Measurements from ENCODE around the gene CERK. TPM values are rescaled to one million over a fixed set of nuclear protein-coding genes. Genes with fewer than 3 reads are reported as not detected.

The CERK gene
- total RNA-seq, 4 donors from 2014 or later: 37.3 to 51.1 (median 48.0) TPM

DNA sequence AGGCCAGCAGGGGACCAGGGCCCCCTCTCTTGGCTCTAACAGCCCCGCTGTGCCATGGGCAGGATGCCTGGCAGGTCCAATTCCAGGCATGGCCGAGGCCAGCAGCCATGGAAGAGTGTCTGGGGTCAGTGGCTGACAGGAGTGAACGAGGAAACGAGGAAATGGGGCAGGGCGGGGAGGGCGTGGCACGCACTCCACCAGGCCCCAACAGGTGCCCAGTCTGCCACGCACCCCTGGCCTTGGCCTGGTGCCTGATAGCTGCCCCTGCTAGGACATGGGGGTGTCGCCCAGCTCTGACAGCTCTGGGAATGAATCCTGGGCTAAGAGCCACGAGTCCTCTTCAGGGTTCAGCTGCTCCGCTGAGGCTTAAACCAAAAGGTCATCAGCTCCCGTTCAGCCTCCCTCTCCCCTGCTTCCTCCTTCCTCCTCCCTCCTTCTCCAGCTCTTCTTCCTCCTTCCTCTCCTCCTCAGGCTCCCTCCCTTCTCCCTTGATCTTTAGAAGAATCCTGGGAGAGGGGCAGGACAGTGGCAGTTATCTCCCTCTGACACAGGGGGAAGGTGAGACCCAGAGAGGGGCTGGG lies 12.9 kb upstream of the CERK start:
- no peak for DNase-seq (ENCODE audit: extremely low spot score)
- H3K4me3 ChIP-seq: no peak overlapping the region
- H3K9me3 ChIP-seq: peaks cover 0 to 3% (median 0%) of the 10 kb centered on the region in 4 donors
- H3K36me3 ChIP-seq: no peaks in the 10 kb centered on the region
- H3K4me1 ChIP-seq: peaks cover 37 to 52% (median 48%) of the 10 kb centered on the region in 4 donors
- no peak overlapping the region for H3K27ac ChIP-seq (replicated peaks in 1 of 4)
- intact Hi-C loops (cut with DNase I): no loop called here
- 75% methylated on average over 12 of the region's 12 CpGs for WGBS
- TF ChIP-seq EP300 (IDR thresholded peaks at IDR 0.05) (no peak), POLR2A (IDR thresholded peaks at IDR 0.05; ENCODE audit: low read depth) (no peak), POLR2AphosphoS5 (IDR thresholded peaks at IDR 0.05) (no peak)
- TF ChIP-seq, protein P1, sequence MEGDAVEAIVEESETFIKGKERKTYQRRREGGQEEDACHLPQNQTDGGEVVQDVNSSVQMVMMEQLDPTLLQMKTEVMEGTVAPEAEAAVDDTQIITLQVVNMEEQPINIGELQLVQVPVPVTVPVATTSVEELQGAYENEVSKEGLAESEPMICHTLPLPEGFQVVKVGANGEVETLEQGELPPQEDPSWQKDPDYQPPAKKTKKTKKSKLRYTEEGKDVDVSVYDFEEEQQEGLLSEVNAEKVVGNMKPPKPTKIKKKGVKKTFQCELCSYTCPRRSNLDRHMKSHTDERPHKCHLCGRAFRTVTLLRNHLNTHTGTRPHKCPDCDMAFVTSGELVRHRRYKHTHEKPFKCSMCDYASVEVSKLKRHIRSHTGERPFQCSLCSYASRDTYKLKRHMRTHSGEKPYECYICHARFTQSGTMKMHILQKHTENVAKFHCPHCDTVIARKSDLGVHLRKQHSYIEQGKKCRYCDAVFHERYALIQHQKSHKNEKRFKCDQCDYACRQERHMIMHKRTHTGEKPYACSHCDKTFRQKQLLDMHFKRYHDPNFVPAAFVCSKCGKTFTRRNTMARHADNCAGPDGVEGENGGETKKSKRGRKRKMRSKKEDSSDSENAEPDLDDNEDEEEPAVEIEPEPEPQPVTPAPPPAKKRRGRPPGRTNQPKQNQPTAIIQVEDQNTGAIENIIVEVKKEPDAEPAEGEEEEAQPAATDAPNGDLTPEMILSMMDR (IDR thresholded peaks at IDR 0.05): no peak
- H3K27me3 ChIP-seq: peaks cover 0 to 57% (median 0%) of the 10 kb centered on the region in 4 donors

- no peaks in the 10 kb centered on the region for H3K36me3 ChIP-seq
- no peak for TF ChIP-seq EP300 (IDR thresholded peaks at IDR 0.05)
- TF ChIP-seq, protein P1 (IDR thresholded peaks at IDR 0.05): no peak
- no peak for TF ChIP-seq POLR2A (IDR thresholded peaks at IDR 0.05; ENCODE audit: low read depth)
- peaks cover 0 to 57% (median 0%) of the 10 kb centered on the region in 4 donors for H3K27me3 ChIP-seq
- no peak overlapping the region for H3K4me3 ChIP-seq
- no peak for DNase-seq (ENCODE audit: extremely low spot score)
- H3K27ac ChIP-seq (replicated peaks in 1 of 4): no peak overlapping the region
- intact Hi-C loops (cut with DNase I): no loop called here
- H3K9me3 ChIP-seq: no peaks in the 10 kb centered on the region
- peaks cover 37 to 52% (median 48%) of the 10 kb centered on the region in 4 donors for H3K4me1 ChIP-seq
- WGBS: 80% methylated on average over 1 of the region's 5 CpGs
Observed at GRCh38 chr22:46750530-46750800, 12.4 kb upstream of the CERK start.

GRCh38 chr22:46749682-46750529 lies 11.9 kb upstream of the CERK start:
- TF ChIP-seq, protein P1 (IDR thresholded peaks at IDR 0.05): no peak
- no peak for TF ChIP-seq EP300 (IDR thresholded peaks at IDR 0.05)
- no peak for TF ChIP-seq POLR2AphosphoS5 (IDR thresholded peaks at IDR 0.05)
- Histone ChIP-seq H3K9me3 (no peaks in the 10 kb centered on the region), H3K4me1 (peaks cover 35 to 50% (median 45%) of the 10 kb centered on the region in 4 donors), H3K27me3 (peaks cover 0 to 57% (median 0%) of the 10 kb centered on the region in 4 donors), H3K4me3 (no peak overlapping the region), H3K27ac (replicated peaks in 1 of 4) (no peak overlapping the region), H3K36me3 (no peaks in the 10 kb centered on the region)
- no peak for DNase-seq (ENCODE audit: extremely low spot score)
- intact Hi-C loops (cut with DNase I): no loop called here
- WGBS: 76% methylated on average over 12 of the region's 14 CpGs

GRCh38 chr22:46748908-46749675 lies 11.0 kb upstream of the CERK start:
- no peak for DNase-seq (ENCODE audit: extremely low spot score)
- 31% methylated on average over 15 of the region's 15 CpGs for WGBS
- H3K27me3 ChIP-seq: peaks cover 0 to 57% (median 0%) of the 10 kb centered on the region in 4 donors

More at GRCh38 chr22:46748908-46749675, 11.0 kb upstream of the CERK start:
- no peak for TF ChIP-seq POLR2A (IDR thresholded peaks at IDR 0.05; ENCODE audit: low read depth)
- TF ChIP-seq POLR2AphosphoS5 (IDR thresholded peaks at IDR 0.05): peak in 1 of 2 donors; percentile 39
- TF ChIP-seq, protein P1 (IDR thresholded peaks at IDR 0.05): no peak
- intact Hi-C loops (cut with DNase I): no loop called here
- Histone ChIP-seq H3K27ac (replicated peaks in 1 of 4) (no peak overlapping the region), H3K4me1 (peaks cover 27 to 42% (median 37%) of the 10 kb centered on the region in 4 donors), H3K36me3 (no peaks in the 10 kb centered on the region), H3K4me3 (no peak overlapping the region), H3K9me3 (no peaks in the 10 kb centered on the region)

Measured in esophagus muscularis mucosa (tissue), 4 donors.